HG03060 (cell line): ENCODE data around the gene MON1B.
"Not testable (repeated sequence)": the region's sequence is repeated elsewhere in the genome, so short reads cannot be mapped to it uniquely, and the experiment has no call there.

Experiments used
- ATAC-seq: cut with Tn5 transposase; IDR thresholded peaks from one replicate; pipeline ENCODE4 v1.9.1; 2021; ENCODE audit warnings: low read depth, moderate number of reproducible peaks; ENCODE audit not compliant: unreplicated experiment

The MON1B gene

GRCh38 chr16:77190478-77191258, at the start of gene MON1B:
Gene MON1B, plus strand, starts transcription at chr16:77191190. Its CDS starts 296 bp downstream, at chr16:77191486.
- ATAC-seq, result peak; percentile 93

GRCh38 chr16:77143364-77143763, 47.6 kb upstream of the MON1B start:
- ATAC-seq, result no peak

DNA sequence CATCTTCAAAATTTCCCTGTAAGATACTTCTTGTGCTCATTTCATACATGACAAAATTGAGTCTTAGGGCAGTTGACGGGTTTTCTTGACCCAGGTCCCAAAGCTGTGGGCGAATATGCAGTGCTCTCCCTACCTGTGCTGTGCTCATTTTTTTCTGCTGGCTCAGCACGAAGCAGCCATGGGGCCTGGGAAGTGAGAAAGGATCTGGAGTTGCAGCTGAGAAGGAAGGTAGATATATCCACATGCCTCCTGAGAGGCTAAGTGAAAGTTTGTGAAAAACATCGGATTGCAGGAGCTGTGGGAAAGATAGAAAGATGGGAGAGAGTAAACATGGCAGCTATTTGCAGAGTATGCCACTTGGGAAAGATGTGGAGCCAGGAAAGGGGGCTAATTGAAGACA, 42.9 kb upstream of the MON1B start:
- ATAC-seq, result no peak

- ATAC-seq, result no peak
Observed at GRCh38 chr16:77157346-77158058, 33.5 kb upstream of the MON1B start.

DNA sequence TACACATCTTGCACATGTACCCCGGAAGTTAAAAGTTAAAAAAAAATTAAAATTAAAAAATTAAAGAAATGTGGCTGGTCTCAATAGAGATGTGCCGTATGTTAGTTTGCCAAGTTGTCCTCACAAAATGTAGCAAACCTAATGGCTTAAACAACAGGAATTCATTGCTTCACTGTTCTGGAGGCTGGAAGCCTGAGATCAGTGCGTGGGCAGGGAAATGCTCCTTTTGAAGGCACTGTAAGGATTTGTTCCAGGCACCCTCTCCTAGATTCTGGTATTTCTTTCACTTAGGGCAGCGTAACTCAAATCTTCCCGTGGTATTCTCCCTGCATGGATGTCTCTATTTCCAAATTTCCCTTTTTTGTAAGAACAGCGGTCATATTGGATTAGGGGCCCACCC, 32.7 kb upstream of the MON1B start:
- no peak for ATAC-seq

DNA sequence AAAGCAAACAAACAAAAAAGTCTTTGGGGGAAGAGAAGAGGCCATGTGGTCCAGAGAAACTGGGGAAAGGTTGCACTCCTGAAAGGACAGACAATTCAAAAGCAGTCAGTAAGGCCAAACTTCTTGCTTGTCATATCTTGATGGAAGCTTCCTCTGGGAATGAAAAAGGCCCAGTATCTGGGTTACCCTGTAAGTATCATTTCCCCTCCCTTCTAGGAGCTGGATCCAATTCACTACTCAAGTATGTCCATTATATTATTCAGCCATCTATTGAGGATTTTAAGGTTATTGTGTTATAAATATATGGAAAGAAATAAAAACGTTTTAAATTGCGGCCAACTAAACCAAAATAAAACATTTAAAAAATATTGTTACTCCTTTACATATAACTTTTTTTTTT, 26.0 kb upstream of the MON1B start:
- no peak for ATAC-seq

GRCh38 chr16:77165536-77166236, 25.3 kb upstream of the MON1B start:
- not testable (repeated sequence) for ATAC-seq

- ATAC-seq, result no peak
Observed at GRCh38 chr16:77166726-77167125, 24.3 kb upstream of the MON1B start.

- no peak for ATAC-seq
Observed at GRCh38 chr16:77168901-77169300, 22.1 kb upstream of the MON1B start.

GRCh38 chr16:77169650-77170236, 21.2 kb upstream of the MON1B start:
- ATAC-seq, result no peak

DNA sequence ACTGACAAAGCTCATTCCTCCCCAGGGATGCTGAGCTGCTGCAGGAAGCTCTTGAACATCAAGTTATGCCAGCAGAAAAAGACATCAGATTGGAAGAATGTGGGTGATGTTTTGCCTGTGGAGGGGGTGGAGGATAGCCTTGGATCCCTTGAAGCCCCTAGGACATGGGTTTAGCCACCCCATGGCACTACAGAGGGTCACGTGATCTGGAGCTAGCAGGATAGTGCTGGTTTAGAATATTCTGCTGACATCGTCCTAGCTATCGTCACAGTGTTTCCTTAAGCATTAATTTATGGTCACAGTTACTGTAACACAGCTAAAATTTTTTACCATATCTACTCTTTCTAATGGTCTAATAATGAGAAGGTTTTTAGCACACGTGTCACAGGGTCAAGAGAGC, 20.2 kb upstream of the MON1B start:
- ATAC-seq, result no peak

DNA sequence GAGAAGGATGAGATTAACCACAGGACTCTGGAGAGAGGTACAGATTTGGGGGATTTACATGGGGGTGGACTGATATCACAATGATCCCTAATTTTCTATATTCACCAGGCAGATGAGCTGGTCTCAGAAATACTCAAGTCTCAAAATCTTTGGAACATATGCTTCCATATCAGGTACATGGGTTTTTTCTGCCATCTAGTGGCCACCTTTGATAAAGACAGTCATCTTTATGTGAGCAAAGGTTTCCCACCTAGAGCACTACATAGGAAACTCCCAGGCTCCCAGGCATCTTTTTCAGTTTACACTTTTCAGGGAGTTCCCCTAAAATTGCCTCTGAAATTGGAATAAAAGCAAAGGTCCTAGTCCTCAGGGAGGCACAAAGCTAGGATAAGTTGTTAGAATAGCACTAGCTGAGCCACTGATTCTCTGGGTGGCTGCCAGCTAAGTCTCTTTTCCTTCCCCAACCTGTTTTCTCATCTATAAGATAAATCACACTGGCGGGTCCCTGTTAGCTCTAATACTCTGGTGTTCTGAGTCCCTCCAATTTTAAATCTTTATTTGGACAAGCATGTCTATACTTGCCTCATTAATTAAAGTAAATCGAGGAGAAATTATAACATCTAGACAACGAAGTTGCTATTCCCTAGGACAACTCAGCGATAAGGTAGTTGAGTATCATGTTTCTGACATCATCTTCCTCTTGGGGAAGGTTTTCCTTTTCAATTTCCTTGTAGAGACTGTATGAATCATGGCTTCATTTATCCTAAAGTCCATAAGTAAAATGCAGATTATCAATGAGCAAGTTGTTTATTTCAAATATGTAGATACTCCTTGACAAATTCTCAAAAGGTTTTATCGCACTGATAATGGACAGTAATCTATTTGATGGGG, 19.0 kb upstream of the MON1B start:
- ATAC-seq, result no peak

DNA sequence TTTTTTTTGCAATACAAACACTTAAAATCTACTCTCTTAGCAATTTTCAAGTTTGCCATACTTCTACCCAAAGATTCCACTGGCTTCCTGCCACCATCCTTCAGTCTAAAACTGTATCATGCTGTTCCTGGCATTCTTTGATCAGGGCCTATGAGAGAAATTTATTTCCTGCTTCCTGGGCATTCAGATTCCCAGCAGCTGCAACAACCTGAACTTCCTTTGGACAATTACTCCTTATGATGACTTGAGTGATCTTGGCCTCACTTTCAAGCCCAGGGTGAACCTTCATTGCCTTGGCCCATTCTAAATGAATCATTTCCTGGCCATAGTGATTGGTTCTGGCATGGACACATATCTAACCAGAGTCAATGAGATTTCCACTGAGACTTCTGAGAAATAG, 18.0 kb upstream of the MON1B start:
- no peak for ATAC-seq

DNA sequence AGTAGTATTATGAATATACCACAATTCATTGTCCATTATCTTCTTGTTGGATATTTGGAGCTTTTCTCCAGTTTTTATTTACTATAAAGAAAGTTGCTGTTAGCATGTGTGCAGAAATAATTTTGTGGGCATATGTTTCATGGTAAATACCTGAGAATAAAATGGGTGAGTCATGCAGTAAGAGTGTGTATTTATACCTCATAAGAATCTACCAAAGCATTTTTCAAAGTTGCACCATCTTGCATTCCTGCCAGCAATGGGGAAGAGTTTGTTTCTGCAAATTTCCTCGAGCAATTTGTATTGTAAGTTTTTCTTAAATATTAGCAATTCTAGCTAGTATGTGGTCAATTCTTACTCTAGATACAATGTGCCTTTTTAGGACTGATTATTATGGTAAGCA, 7.9 kb upstream of the MON1B start:
- ATAC-seq, result no peak

DNA sequence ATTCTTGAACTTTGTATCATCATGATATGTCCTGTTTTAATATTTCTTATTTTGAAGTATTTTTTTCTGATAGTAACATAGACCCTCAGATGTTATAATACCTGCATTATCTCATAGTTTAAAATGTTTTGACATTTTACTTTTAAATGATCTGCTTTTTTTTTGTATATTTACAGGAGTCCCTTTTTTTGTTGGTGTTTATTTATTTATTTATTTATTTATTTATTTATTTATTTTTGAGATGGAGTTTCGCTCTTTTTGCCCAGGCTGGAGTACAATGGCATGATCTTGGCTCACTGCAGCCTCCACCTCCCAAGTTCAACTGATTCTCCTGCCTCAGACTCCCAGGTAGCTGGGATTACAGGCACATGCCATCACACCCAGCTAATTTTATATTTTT, 4.7 kb upstream of the MON1B start:
- not testable (repeated sequence) for ATAC-seq

DNA sequence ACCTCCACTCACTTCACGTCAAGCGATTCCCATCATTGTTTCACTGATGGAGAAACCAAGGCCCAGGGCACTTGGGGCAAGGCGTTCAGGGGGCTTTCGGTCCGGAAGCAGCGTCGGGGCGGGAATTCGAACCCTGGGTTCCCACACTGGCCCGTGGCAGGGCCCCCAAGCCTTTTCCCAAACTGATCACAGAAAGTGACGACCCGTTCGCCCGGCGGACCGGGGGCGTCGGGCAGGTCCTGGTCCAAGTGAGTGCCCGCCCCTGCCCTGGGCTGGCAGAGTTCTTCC, 856 bp upstream of the MON1B start:
- no peak for ATAC-seq

- no peak for ATAC-seq
Observed at GRCh38 chr16:77191259-77191969, 424 bp downstream of the MON1B start.

- ATAC-seq, result no peak
Observed at GRCh38 chr16:77193377-77193776, 2.4 kb downstream of the MON1B start.

DNA sequence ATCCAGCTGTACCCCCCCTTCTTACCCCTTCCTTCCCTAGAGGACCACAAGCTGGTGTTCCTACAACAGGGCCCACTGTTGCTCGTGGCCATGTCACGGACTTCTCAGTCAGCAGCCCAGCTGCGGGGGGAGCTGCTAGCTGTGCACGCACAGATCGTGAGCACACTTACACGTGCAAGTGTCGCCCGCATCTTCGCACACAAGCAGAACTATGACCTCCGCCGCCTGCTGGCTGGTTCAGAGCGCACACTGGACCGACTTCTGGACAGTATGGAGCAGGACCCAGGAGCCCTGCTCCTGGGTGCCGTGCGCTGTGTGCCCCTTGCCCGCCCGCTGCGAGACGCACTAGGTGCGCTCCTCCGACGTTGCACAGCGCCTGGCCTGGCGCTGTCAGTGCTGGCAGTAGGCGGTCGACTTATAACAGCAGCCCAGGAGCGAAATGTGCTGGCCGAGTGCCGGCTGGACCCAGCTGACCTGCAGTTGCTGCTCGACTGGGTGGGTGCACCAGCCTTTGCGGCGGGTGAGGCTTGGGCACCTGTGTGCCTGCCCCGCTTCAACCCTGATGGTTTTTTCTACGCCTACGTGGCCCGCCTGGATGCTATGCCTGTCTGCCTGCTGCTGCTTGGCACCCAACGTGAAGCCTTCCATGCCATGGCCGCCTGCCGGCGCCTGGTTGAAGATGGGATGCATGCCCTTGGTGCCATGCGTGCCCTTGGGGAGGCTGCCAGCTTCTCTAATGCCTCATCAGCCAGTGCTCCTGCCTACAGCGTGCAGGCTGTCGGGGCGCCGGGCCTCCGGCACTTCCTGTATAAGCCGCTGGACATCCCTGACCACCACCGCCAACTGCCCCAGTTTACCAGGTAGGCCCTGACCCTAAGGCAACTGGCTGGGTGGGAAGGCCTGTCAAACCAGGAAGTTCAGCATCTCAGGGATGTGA, 3.6 kb downstream of the MON1B start:
- no peak for ATAC-seq
